GM21423 (cell line): ENCODE results near the gene DIP2C.
"Not testable (repeated sequence)": the region's sequence is repeated elsewhere in the genome, so short reads cannot be mapped to it uniquely, and the experiment has no call there.

Experiments
- ATAC-seq: cut with Tn5 transposase; IDR thresholded peaks from one replicate; pipeline ENCODE4 v1.9.1; 2021; ENCODE audit warnings: mild to moderate bottlenecking, moderate library complexity; ENCODE audit not compliant: unreplicated experiment

Gene DIP2C

GRCh38 chr10:349081-349480 lies 340.4 kb downstream of the DIP2C start:
- no peak for ATAC-seq

DNA sequence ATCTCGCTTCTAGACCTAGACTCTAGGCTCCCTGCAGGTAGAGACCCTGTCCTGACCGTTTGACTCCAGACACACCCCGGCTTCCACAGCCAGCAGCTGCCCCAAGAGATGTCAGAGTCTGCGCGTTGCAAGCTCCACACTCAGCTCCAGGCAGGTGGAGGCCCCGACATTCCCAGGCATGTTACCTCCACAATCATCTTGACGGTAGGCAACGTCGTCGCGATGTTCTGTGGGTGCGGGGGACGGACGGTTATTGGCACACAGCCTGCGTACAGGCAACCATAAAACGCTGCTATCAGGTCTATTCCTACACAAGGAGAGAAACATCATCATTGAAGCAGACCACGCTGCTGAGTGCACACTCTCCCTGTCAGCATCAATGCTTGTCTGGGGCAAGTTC lies 341.0 kb downstream of the DIP2C start:
- no peak for ATAC-seq

- not testable (repeated sequence) for ATAC-seq
These were observed 341.7 kb downstream of the DIP2C start for GRCh38 chr10:347774-348173.

DNA sequence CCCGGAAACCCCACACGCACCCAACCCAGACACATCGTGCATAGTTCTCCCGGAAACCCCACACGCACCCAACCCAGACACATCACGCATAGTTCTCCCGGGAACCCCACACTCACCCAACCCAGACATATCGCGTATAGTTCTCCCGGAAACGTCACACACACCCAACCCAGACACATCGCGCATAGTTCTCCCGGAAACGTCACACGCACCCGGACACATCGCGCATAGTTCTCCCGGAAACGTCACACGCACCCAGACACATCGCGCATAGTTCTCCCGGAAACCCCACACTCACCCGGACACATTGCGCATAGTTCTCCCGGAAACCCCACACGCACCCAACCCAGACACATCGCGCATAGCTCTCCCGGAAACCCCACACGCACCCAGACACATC lies 342.3 kb downstream of the DIP2C start:
- not testable (repeated sequence) for ATAC-seq

GRCh38 chr10:344582-345200 lies 344.8 kb downstream of the DIP2C start:
- no peak for ATAC-seq

DNA sequence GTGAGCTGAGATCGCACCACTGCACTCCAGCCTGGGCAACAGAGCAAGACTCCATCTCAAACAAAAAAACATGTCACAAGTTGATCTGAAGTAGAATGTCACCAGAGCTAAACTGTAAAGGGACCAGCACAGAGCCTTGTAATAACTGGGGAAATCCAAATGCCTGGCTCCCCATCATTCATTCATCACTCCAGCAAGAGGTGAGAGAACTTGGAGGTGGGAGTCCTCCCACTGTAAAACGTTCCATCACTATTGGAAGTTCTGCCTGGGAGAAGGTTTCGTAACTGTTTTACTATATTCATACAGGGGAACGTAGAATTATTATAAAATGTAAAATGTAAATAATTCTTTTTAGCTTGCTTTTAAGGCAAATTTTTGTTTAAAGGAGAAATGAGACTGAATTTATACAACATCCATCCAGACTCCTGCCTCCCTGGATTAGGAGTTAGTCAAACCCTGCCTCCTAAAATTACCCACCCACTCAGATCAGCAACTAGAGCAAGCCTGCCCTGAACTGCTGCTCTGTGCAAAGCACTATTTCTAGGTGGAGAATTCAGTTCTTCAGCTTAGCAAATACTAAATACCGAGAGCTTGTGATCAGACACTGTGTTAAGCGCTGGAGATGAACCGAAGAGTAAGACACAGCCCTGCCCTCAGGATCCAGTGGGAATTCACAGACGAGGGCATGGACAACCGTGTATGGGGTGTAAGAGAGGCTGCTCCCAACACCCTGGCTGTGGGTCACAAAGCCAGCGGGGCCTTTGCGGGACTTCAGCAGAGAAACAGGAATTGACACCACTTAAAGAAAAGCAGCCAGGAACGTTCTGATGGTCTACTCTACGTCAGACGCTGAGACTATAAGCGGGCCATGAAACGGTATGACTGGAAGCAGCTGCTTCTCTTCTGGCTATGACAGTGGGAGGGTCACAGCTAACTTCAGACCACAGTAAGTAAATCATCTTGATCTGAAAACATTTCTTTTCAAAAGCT lies 345.9 kb downstream of the DIP2C start:
- no peak for ATAC-seq

DNA sequence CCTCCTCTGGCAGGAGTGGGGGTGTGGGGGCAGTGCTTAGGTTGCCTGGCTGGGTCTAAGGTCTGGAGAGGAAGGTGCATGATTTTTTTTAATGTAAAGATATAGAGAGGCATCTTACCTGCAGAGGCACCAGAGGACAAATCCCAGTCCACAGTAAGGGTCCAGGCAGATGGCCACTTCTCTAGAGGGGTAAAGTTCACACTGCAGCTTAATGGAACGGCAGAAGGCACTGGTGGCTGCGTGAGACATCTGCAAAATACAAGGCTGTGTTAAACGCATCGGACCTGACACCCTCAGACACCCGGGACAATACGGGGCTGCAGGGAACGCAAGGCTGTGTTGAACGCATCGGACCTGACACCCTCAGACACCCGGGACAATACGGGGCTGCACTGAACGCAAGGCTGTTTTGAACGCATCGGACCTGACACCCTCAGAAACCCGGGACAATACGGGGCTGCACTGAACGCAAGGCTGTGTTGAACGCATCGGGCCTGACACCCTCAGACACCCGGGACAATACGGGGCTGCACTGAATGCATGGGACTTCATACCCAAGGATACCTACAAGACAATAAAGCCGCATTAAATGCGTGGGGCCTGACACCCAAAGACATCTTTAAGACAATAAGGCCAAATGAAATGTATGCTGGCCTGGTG lies 348.3 kb downstream of the DIP2C start:
- no peak for ATAC-seq

GRCh38 chr10:340646-341045 lies 348.8 kb downstream of the DIP2C start:
- no peak for ATAC-seq

DNA sequence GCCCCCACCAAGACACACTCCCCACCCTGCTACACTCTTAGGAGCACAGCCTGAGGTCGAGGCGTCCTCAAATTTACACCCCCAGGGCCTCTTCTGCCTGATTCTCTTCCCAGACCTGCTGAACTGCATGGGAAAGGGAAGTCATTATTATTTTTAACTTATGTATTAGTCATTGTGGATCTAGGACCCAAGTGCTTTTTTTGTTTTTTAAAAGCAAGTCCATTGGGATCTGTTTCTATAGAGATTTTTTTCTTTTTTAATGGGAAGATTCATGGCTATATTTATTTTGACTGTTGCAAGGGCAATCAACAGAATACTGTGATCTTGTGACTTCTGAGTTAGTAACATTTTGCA lies 350.5 kb downstream of the DIP2C start:
- ATAC-seq, result no peak

- ATAC-seq, result no peak
These were observed 351.1 kb downstream of the DIP2C start for GRCh38 chr10:338171-339037.

GRCh38 chr10:336247-336646 lies 353.2 kb downstream of the DIP2C start:
- no peak for ATAC-seq

DNA sequence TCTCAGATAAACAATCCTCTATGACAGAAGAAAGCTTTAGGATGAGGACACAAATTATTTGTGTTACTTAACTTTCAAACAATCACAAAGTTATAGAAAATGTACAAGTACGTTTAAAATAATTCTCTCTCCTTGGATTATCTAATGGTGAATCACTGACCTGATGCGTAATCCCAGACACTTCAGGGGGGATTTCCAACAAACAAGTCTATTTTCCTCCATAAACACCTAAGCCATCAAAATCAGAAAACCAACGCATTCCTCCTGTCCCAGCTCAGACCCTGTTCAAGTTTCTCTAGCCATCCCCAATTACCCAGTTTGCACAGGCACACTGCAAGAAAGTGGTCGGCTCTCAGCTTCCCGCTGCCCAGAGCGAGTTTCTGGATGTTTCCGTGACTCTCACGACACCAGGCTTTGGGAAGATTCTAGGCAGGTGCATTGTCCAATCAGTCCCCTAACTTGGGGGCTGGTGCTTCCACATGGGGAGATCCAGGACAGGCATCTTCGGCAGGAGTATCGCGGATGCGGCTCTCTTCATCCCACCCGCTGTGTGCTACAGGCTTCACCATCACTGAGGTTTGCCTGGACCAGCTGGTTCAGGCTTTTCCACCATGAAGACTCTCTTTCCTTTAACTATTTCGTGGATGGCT lies 354.2 kb downstream of the DIP2C start:
- no peak for ATAC-seq

DNA sequence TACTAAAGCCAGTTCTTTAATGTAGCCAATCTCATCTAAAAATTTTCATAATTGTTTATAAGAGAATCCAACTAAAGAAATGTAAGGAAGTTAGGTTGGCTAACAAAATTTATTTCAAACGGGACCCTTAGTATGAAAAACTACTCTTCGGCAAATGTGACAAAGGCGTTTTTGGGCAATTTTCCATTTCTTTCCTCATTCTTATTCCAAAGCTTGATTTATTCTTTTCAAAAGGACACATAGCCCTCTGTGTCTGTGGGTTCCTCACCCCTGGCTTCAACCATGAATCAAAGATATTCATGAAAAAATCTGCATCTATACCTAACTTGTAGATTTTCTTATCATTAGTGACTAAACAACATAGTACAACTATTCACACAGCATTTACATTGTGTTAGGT lies 358.3 kb downstream of the DIP2C start:
- no peak for ATAC-seq

- ATAC-seq, result no peak
These were observed 359.9 kb downstream of the DIP2C start for GRCh38 chr10:329361-330099.

GRCh38 chr10:327889-328852 lies 361.3 kb downstream of the DIP2C start:
- ATAC-seq, result no peak

- ATAC-seq, result no peak
These were observed 362.4 kb downstream of the DIP2C start for GRCh38 chr10:326894-327635.

DNA sequence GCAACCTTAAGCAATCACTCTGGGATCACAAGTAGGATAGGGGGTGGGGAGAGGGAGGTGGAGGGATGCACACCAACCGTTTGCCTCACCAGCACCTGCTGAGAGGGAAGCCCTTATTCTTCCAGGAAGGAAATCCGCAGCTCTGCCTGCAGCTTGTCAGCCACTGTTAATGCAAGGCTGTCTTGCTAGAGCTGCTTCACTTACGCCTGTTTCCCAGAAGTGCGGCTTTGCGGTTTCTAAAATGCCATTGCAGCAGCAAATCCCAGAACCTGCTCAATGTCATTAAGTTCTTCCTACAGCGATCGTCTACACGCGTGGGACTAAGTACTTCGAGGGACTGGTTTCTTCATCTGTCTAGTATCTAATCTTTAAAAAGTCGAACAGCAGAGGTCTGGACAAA lies 363.1 kb downstream of the DIP2C start:
- no peak for ATAC-seq

GRCh38 chr10:325282-325681 lies 364.2 kb downstream of the DIP2C start:
- no peak for ATAC-seq
